ENCODE results near the gene RSBN1L.

- TF ChIP-seq EZH2 (IDR thresholded peaks at IDR 0.05) (no peak), FOXP2 (optimal IDR thresholded peaks at IDR 0.05; ENCODE audit: control extremely low read depth, extremely low read length, insufficient read depth) (no peak), POLR2AphosphoS5 (IDR thresholded peaks at IDR 0.05; ENCODE audit: borderline replicate concordance, low read depth, low read length) (no peak)
Observed at GRCh38 chr7:77690289-77690688, 6.0 kb upstream of the RSBN1L start.

Measured in SK-N-MC (cell line).